Middle frontal gyrus (tissue), 1 donor: Measurements from ENCODE around the gene NRXN2.

Experiments
- DNase-seq: peaks from one replicate; pipeline ENCODE4 v3.0.0-alpha.2; 2015; ENCODE audit warnings: low spot score; ENCODE audit errors: extremely low spot score

The NRXN2 gene

DNA sequence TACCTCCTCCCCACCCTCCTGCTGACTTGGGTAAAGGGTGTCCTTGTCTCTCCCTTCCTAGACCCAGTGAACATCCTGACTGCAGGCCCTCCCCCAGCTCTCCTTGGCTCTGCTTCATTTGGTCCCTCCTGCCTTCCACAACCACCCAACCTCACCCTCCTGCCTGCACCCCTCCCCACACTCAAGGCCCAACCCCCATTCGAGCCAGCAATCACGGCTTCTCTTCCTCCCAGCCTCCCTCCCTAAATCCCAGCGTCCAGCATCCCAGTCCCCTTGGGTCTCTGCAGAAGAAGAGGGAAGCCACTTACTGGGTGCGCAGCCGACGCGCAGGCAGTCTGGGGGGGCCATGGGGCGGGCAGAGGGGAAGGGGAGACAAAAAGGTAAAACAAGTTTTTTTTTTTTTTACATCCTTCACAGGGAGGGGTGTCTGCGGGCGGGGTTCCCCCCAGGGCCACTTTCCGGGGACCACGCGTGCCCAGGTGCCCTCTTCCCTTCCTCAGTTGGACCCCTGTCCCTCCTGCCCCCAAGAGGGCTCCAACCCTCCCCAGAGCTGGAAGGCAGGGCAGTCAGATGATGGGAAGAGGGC is 69.5 kb downstream of the NRXN2 start:
- no peak for DNase-seq

DNA sequence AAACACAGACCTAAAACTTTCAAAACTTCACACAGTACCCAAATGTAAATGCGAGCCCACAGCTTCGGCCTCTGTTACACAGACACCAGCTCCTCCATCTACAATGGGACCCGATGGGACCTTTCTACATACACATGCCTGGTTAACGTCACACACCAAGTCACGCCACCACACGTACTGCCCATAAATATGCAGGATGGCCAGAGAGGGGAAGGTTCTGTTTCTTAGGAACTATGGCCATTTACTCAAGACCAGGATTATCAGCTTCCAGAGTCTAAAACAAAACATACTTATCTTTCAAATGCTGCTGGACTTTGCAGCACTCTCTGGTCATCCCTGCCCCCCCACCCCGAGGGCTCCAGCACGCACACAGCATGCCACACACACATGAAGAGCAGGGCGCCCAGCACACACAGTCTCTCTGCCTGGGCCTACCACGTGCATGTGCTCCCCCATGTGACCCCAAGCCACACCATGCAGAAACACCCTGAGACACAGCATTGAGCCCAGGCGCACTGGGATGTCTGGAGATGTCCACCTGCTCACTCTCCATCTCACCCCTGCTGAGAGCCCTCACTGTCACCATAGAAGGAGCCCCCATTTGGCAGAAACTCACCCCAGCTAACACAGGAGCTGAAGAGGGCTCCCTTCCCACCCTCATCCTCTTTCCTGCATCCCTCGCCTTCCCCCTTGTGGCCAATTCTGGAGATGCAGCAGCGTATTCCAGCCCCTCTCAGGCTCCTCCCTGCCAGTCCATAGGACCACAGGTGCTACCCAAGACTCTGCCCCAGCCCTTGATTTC is 70.2 kb downstream of the NRXN2 start:
- DNase-seq: no peak

DNA sequence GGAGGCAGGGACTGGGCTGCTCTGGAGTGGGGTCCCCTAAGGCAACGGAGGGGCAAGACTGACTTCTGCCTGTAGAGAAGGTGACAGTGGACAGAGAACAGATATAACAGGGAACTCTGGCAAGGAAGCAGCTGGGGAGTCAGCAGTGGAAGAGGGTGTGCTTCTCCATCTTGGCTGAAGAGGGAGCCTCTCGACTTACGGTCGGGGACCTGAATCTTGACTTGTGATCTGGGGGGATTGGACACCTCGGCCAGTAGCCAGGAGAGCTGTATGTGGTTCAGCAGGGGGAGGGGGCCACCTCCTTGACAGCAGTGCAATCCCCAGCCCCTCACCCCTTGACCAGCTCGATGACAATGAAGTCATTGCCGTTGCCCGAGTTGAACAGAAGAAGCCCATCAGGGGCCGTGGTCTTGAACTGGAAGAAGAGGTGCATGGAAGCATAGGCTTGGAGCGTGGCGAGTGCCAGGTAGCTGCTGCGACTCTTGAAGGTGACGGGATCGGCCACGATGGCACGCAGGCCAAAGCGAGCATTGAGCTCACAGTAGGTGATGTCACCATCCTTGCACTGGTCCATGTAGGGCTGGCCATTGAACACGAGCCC is 72.0 kb downstream of the NRXN2 start:
- no peak for DNase-seq

DNA sequence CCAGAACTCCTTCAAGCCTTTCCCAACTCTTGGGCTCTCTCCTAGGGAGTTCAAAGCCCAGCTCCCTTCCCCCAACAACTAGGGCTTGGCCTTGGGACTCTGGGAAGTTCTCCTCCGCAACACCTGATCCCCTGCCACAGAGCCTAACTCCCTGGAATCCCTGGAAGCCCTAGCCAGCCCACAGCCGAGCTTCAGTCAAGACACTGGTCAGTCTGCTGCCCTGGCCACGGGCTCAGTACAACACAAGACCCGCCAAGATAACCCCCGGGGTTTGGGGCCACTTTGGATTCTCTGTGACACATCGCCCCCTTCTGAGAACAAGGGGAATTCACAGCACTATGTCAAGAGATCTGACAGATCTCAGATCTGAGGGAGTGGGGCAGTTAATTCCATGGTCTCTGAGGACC is 73.7 kb downstream of the NRXN2 start:
- no peak for DNase-seq

- DNase-seq: no peak
Measured at GRCh38 chr11:64648551-64648950, 74.4 kb downstream of the NRXN2 start.

DNA sequence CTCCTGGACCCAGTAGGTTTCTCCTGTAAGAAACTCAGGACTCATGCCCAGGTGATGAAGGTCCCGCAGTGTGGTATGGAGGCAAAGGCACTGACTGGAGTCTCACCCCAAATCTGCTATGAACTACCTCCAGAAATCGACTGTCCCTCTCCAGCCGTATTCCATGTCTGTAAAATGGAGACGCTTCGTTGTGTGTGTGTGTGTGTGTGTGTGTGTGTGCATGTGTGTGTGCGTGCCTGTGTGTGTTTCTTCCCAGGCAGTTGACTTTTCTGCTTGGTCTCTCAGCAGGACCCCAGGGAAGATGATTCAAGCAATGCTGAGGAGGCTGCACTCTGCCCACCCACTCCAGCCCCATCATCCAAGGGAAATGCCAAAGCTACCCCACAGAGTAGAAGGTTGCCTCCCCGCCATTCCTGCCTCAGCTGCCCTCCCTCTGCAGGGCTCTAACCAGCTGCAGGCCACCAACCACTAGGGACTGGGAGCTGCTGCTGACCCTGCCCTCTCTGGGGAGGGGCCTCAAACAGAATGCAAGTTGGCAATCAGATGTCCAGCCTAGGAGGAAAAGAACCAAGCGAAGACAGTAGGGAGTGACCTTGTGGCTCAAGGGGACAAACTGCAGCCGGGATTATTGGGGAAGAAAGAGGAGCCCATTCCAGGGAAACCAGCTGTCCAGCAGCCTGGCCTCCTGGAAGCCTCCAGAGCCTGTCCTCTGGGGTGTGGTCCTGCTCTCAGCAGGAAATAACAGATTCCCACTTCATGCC is 75.8 kb downstream of the NRXN2 start:
- DNase-seq: no peak

DNA sequence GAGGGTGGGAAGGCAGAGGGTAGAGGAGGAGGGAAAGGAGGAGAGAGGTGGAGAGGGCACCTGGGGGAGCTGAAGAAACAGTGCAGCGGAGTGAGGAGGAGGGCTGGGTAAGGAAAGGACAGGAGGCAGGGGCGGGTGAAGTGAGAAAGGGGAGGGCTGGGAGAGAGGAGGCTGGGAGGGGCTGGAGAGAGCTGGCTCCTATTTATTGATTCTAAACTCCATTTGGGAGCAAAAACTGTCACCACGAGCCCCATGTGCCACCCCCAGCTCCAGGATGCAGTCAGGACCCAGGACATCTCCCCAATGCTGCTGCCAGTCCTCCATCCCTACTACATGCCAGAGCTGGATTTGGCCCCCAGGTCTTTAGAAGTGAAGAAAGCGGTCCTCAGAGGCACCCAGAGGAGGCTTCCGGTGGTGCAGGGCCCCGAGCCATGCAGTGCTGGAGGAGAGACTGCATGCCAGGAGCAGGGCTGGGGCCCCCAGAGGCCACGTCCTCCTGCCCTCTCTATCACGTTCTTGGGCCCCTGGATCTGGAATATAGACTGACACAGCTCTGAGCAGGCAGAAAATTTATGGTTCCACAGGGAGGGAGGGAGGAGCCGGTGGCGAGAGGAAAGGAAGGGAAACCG is 78.2 kb downstream of the NRXN2 start:
- DNase-seq: no peak

DNA sequence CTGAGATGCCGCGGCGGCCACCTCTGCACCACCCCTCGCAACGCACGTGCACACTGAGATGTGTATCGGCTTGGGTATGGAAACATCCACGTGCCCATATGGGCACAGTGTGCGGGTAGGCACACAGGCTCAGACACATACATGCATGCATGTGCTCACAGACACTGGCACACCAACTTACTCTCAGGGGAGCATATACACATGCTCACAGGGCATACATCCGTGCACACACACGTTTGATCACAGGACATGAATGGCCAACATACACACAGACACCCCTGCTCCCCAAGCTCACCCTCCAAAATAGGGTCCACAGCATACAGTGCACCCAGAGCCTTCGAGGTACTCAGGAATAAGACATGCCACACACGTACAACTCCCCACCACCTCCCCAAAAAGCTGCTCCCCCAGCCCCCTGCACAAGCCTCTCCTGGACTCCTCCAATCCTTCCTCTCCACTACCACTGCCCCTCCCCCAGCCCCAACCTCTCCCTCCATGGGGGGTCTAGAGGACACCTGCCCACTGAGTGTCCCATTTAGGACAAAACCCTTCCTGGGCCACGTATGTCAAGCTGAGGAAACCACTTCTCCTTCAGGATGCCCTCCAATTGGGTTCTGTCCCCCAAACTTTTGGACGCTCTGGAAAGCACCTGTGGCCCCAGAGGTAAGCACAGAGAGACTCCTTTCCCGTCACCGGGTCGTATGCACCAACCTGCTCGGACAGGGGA is 78.9 kb downstream of the NRXN2 start:
- DNase-seq: no peak

DNA sequence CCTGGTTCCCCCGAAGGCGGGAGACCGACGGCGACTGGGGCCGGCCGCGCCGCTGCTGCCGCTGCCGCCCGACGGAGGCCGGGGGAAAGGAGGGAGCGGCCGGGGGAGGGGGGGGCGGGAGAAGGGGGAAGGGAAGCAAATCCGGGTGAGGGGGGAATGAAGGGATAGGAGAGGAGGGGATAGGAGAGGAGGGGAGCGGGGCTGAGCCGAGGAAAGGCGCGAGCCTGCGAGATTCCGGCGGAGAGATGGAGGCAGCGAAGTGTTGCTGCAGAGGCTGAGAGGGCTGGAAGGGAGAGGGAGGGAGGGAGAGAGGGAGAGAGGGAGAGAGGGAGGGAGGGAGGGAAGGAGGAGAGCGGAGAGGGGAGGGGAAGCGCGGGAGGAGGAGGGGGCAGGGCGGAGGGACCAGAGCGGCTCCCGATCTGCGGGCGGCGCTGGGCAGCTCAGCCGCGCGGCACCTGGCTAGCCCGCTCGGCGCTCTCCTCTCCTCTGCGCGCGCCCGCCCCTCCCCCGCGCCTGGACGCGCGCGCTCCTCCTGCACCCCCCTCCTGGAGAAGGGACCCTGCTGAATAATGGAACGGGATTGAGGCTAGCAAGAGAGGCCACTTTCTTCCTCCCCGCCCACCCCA is 79.6 kb downstream of the NRXN2 start:
- DNase-seq: no peak

DNA sequence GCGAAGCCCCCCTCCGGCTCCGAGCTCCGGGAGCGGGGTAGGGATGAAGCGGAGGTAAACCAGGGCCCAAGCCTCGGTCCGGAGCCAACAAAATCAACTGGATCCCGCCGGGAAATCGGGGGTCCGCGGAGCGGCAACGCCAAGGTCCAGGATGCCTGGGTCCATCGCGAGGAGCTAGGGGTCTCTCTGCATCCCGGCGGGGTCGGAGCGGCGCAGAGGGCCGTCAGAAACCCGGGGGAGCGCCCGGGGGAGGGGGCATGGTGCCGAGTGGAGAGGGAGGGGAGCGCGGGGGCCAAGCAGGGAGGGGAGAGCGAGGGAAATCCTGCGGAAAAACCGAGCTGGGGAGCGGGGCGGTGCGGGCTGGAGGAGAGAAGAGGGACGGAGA is 80.1 kb downstream of the NRXN2 start:
- DNase-seq: no peak

GRCh38 chr11:64642418-64642735 is 80.6 kb downstream of the NRXN2 start:
- DNase-seq: no peak

DNA sequence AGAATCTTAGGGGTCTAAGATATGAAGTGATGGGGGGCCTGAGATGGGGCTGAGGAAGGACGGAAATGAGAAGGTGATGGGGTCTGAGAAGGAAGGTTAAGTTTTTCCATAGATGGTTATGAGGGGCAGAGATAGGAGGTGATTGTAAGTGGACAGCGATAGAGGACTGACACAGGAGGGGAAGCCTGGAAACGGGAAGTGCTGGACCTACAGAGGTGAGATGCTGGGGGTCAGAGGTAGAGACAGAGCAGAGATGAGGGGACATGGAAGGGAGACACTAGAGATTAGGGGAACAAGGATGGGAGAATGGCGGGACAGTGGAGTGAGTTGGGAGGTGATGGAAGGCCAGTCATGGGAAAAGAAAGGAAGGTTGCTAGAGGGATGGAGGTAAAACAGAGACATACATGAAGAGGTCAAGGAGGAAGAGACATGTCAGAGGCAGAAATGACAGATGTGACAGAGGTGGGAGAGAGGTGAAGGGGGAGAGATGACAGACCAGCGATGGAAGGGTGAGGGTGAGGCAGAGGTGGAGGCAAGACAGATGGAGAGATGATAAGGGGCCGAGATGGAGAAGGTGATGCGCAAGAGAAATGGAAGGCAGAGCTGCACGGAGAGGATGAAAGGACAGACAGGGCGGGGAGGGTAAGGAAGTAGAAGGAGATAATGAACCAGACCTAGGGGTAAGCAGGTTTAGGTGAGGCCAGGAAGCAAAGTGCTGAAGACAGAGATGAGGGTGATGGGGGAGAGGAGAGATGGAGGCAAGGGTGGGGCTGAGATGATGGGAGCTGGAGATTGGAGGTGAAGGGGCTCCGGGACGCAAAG is 81.2 kb downstream of the NRXN2 start:
- no peak for DNase-seq

- DNase-seq: no peak
Measured at GRCh38 chr11:64639885-64640284, 83.1 kb downstream of the NRXN2 start.

DNA sequence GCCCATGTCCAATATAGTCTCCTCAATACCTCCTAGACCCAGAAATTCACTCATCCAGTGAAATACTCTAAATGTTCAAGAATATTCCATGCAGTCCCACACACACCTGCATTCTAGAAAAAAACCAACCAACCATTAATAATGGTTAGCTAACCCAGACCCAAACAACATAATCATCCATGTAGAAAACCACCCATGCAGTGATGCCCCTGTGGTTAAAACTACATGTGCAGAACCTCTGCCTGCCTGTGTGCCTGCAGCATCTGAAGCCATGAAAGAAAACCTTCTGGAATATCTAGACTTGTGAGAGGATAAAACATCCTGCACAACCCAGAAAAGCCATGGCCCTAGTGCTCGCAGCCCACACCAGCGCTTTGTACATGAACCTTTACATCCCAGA is 84.2 kb downstream of the NRXN2 start:
- DNase-seq: no peak

DNA sequence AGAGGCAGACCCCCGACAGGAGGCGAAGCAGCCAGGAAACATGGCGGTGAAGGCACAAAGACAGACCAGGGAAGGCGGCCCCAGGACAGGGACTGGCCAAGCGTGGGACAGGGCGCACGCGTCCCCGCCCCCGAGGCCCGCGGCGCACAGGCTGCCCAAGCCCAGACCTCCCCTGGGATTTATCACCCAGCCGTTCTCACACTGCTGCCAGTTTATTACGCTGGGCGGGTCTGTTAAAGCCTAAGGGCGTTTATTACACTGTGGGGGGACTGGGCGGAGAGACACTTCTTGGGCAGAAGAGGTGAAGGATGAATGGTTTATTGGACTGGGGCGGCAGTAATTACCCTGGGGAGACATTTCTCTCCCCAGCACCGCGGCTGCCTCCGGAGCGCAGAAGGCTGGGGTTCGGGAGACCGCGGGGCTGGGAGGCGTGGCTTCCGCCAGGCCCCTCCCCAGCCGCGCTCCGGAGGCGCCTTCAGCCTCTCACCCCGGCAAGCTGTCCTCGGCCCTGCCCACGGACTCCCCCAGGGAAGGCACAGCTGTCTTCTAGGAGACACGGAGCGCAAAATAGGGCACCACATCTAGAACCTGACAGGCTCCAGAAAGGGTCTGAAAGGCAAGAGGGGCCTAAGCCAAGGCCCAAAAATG is 84.9 kb downstream of the NRXN2 start:
- no peak for DNase-seq

DNA sequence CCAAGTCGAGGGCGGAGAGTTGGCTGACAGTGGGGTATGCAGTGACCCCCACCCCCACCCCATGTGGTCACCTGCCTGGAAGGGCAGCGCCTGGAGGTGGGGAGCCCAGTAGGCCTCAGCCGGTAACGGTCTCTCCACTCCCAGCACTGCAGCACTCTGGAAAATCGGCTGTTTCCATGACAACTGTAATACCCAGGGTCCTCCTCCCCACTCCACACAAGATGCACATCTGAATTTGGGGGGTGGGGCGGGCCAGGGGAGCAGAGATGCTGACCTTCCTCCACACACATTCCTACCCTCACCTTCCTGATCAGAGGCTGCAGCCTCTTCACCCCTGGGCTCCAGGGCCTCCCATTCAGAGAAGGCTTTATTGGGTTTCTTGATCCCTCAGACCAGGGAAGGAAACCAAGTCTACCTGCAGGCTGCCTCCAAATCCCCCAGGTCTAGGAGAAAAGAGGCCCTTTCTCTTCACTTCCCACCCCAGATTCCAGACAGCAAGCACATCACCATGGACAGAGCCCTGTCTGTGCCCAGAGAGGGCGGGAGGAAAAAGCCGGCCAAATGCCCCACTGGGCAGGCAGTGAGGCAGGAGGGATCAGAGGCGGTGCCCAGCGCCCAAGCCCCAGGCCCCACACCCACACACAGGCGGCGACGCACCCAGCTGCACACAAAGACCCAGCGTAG is 85.5 kb downstream of the NRXN2 start:
- DNase-seq: no peak

DNA sequence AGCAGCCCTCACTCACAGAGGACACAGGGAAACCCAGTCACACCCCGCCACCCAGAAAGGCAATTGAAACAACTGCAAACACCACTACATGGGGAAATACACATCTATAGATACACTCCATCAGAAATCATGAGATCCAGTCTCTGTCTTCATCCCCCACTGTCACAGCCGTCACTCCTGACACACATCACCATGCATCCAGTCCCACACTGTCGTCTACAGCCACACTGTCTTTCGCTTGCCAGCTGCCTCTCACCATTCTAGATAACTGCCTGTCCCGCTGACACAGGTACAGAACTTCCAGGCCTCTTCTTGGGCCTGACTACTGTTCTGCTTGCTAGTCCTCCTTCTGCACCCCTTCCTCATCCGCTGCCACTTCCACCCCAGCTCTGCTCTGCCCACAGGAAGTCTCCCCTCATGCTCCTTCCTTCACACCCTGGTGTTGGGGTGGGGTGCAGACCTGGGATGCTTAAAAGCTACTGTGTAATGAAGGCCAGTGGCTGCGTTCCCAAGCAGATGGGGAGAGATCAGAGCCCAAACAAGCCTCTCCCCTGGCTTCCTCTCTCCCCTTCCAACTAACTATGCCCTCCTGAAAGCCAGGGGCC is 89.3 kb downstream of the NRXN2 start:
- no peak for DNase-seq

- no peak for DNase-seq
Measured at GRCh38 chr11:64632654-64633053, 90.3 kb downstream of the NRXN2 start.
